GM19395 (cell line): ENCODE data around the gene RBM38.

Experiments used
- ATAC-seq: cut with Tn5 transposase; IDR thresholded peaks from one replicate; pipeline ENCODE4 v1.9.1; 2021; ENCODE audit warnings: mild to moderate bottlenecking, moderate library complexity; ENCODE audit not compliant: unreplicated experiment

The RBM38 gene

GRCh38 chr20:57389695-57390603 is 1.2 kb upstream of the RBM38 start:
- no peak for ATAC-seq

- peak; percentile 2 for ATAC-seq
These were observed 474 bp downstream of the RBM38 start for GRCh38 chr20:57391439-57392301.

- ATAC-seq = peak; percentile 23
These were observed 1.5 kb downstream of the RBM38 start for GRCh38 chr20:57392512-57393271.

- no peak for ATAC-seq
These were observed 2.3 kb downstream of the RBM38 start for GRCh38 chr20:57393321-57394120.

GRCh38 chr20:57394121-57395082 is 3.2 kb downstream of the RBM38 start:
- no peak for ATAC-seq

GRCh38 chr20:57395111-57395966 is 4.1 kb downstream of the RBM38 start:
- ATAC-seq = no peak

GRCh38 chr20:57396212-57396983 is 5.2 kb downstream of the RBM38 start:
- no peak for ATAC-seq

- ATAC-seq = no peak
These were observed 5.9 kb downstream of the RBM38 start for GRCh38 chr20:57396984-57397692.

GRCh38 chr20:57397693-57398108 is 6.5 kb downstream of the RBM38 start:
- ATAC-seq = peak; percentile 3

GRCh38 chr20:57398231-57398821 is 7.1 kb downstream of the RBM38 start:
- peak; percentile 60 for ATAC-seq

GRCh38 chr20:57398901-57399535 is 7.8 kb downstream of the RBM38 start:
- no peak for ATAC-seq

- ATAC-seq = peak; percentile 48
These were observed 8.5 kb downstream of the RBM38 start for GRCh38 chr20:57399587-57400155.

- no peak for ATAC-seq
These were observed 9.1 kb downstream of the RBM38 start for GRCh38 chr20:57400231-57400701.

- no peak for ATAC-seq
These were observed 9.8 kb downstream of the RBM38 start for GRCh38 chr20:57400821-57401564.

- no peak for ATAC-seq
These were observed 10.3 kb downstream of the RBM38 start for GRCh38 chr20:57401565-57401918.
